Fibroblast of lung (primary cell): ENCODE results near the gene ADIRF. TPM values are rescaled to one million over a fixed set of nuclear protein-coding genes. Genes with fewer than 3 reads are reported as not detected.

Experiments
- DNase-seq, 2 donors: peaks; one replicate each; pipeline versions ENCODE4 v3.0.0 to v3.0.0-alpha.2; 2010; ENCODE audit warnings: low read depth in 2 of 2
- H2AFZ ChIP-seq: 2 replicates; pipeline ENCODE4 v1.5.1; 2012; ENCODE audit warnings: low read length, control low read depth, inconsistent platforms
- H3K27ac ChIP-seq: 2 replicates; pipeline ENCODE4 v1.5.1; 2011; ENCODE audit warnings: low read length, control low read depth; ENCODE audit not compliant: insufficient read depth
- H3K27me3 ChIP-seq: 2 replicates; pipeline ENCODE4 v1.5.1; 2011; ENCODE audit warnings: mild to moderate bottlenecking, low read length; ENCODE audit not compliant: control insufficient read depth, insufficient read depth
- H3K36me3 ChIP-seq: 2 replicates; pipeline ENCODE4 v1.5.1; 2011; ENCODE audit warnings: low read length; ENCODE audit not compliant: control insufficient read depth, insufficient read depth
- H3K4me1 ChIP-seq: 2 replicates; pipeline ENCODE4 v1.5.1; 2011; ENCODE audit warnings: low read length; ENCODE audit not compliant: control insufficient read depth, insufficient read depth; ENCODE audit errors: extremely low read depth
- H3K4me2 ChIP-seq: 2 replicates; pipeline ENCODE4 v1.5.1; 2011; ENCODE audit warnings: low read length, control low read depth; ENCODE audit not compliant: insufficient read depth; ENCODE audit errors: extremely low read depth
- H3K4me3 ChIP-seq, 4 experiments: fragments of 200-600 bp in 1 of 4; sonication (generic) in 1 of 4; replicated peaks in 1 of 4; 2 replicates each; pipeline ENCODE4 v1.5.1; 2011 to 2016; ENCODE audit warnings: low read length in 4 of 4, low read depth in 3 of 4, mild to moderate bottlenecking in 3 of 4, control low read depth in 2 of 4, inconsistent platforms in 1 of 4, mixed read lengths in 1 of 4; ENCODE audit not compliant: insufficient read depth in 1 of 4; ENCODE audit errors: control extremely low read depth in 1 of 4
- H3K79me2 ChIP-seq: 2 replicates; pipeline ENCODE4 v1.5.1; 2012; ENCODE audit warnings: mild to moderate bottlenecking, low read length, inconsistent platforms; ENCODE audit not compliant: control insufficient read depth, insufficient read depth
- H3K9ac ChIP-seq: 2 replicates; pipeline ENCODE4 v1.5.1; 2011; ENCODE audit warnings: mild to moderate bottlenecking, low read length, control low read depth; ENCODE audit not compliant: insufficient read depth
- H3K9me3 ChIP-seq: 2 replicates; pipeline ENCODE4 v1.5.1; 2012; ENCODE audit warnings: low read depth, low read length; ENCODE audit not compliant: control insufficient read depth, insufficient read depth
- H4K20me1 ChIP-seq: 2 replicates; pipeline ENCODE4 v1.5.1; 2011; ENCODE audit warnings: low read length; ENCODE audit not compliant: control insufficient read depth, insufficient read depth; ENCODE audit errors: extremely low read depth
- CTCF ChIP-seq, 2 donors: IDR thresholded peaks in 1 of 2; conservative IDR thresholded peaks in 1 of 2; 1 replicate in 1 of 2; 2 replicates in 1 of 2; pipeline ENCODE4 v1.5.1; 2011 to 2012; ENCODE audit warnings: low read length in 2 of 2, control low read depth in 1 of 2, inconsistent platforms in 1 of 2, low read depth in 1 of 2, mild to moderate bottlenecking in 1 of 2
- EZH2 ChIP-seq: IDR thresholded peaks from 2 replicates; pipeline ENCODE4 v1.5.1; 2012; ENCODE audit warnings: low read length, control low read depth, mild to moderate bottlenecking; ENCODE audit errors: missing control alignments
- polyA plus RNA-seq, 2 donors: library from polyadenylated mRNA; depleted of rRNA in 1 of 2; stranded (reverse) in 1 of 2; unstranded in 1 of 2; fragments of >200 nt; gene quantifications; 2 replicates each; pipeline ENCODE4 v1.2.1, GENCODE V29; 2011 to 2012; ENCODE audit warnings: missing spikeins in 1 of 2
- total RNA-seq: library from RNA; depleted of rRNA; stranded (reverse); fragments of >200 nt; gene quantifications from 2 replicates; pipeline ENCODE4 v1.2.1, GENCODE V29; 2014

The ADIRF gene
- total and polyA plus RNA-seq, 2 donors (not counting 1 experiment from before 2014, with no cell fraction given) = 39.4 to 142 TPM

GRCh38 chr10:86961481-86962091 is 6.7 kb upstream of the ADIRF start:
- no peaks in the 10 kb centered on the region for H3K27me3 ChIP-seq
- no peaks in the 10 kb centered on the region for H4K20me1 ChIP-seq
- H3K4me1 ChIP-seq = peaks cover 24% of the 10 kb centered on the region
- no peak overlapping the region for H3K4me2 ChIP-seq
- no peak for TF ChIP-seq CTCF (conservative IDR thresholded peaks at IDR 0.05 in 1 of 2, IDR thresholded peaks at IDR 0.05 in 1 of 2; ENCODE audit: low read depth in 1 of 2, low read length in 2 of 2)
- no peak for TF ChIP-seq EZH2
- no peak overlapping the region for H3K4me3 ChIP-seq
- H3K79me2 ChIP-seq = no peaks in the 10 kb centered on the region
- no peak overlapping the region for H3K27ac ChIP-seq
- H3K36me3 ChIP-seq = no peaks in the 10 kb centered on the region
- no peak for DNase-seq
- H3K9me3 ChIP-seq = no peaks in the 10 kb centered on the region
- H2AFZ ChIP-seq = no peak overlapping the region
- H3K9ac ChIP-seq = no peak overlapping the region

GRCh38 chr10:86962136-86962980 is 5.9 kb upstream of the ADIRF start:
- no peak overlapping the region for H3K27ac ChIP-seq
- H3K4me2 ChIP-seq = no peak overlapping the region
- TF ChIP-seq CTCF (conservative IDR thresholded peaks at IDR 0.05 in 1 of 2, IDR thresholded peaks at IDR 0.05 in 1 of 2; ENCODE audit: low read depth in 1 of 2, low read length in 2 of 2) (no peak), EZH2 (no peak)
- H3K27me3 ChIP-seq = no peaks in the 10 kb centered on the region
- H3K9ac ChIP-seq = no peak overlapping the region
- no peaks in the 10 kb centered on the region for H4K20me1 ChIP-seq
- no peaks in the 10 kb centered on the region for H3K36me3 ChIP-seq
- no peak for DNase-seq
- no peak overlapping the region for H3K4me3 ChIP-seq
- H3K79me2 ChIP-seq = peaks cover 1% of the 10 kb centered on the region
- H3K9me3 ChIP-seq = no peaks in the 10 kb centered on the region
- H2AFZ ChIP-seq = no peak overlapping the region
- peaks cover 31% of the 10 kb centered on the region for H3K4me1 ChIP-seq

- Histone ChIP-seq H4K20me1 (no peaks in the 10 kb centered on the region), H3K27me3 (no peaks in the 10 kb centered on the region), H3K4me1 (peaks cover 36% of the 10 kb centered on the region), H2AFZ (no peak overlapping the region), H3K4me3 (no peak overlapping the region), H3K79me2 (peaks cover 6% of the 10 kb centered on the region), H3K36me3 (no peaks in the 10 kb centered on the region), H3K4me2 (no peak overlapping the region), H3K9ac (no peak overlapping the region), H3K9me3 (no peaks in the 10 kb centered on the region), H3K27ac (no peak overlapping the region)
- no peak for TF ChIP-seq EZH2
- TF ChIP-seq CTCF (conservative IDR thresholded peaks at IDR 0.05 in 1 of 2, IDR thresholded peaks at IDR 0.05 in 1 of 2; ENCODE audit: low read depth in 1 of 2, low read length in 2 of 2) = no peak
- no peak for DNase-seq
These were observed 5.3 kb upstream of the ADIRF start for GRCh38 chr10:86962981-86963310.
